Heart left ventricle (tissue), 13 donors: ENCODE data around the gene CDH13.

Experiments
- CTCF ChIP-seq, 12 donors: fragments of 200-600 bp; sonication (generic) in 4 of 12; IDR thresholded peaks; one replicate each; pipeline versions ENCODE4 v1.5.0 to v1.8.0; 2018 to 2022; ENCODE audit warnings: antibody characterized with exemption in 12 of 12, mild to moderate bottlenecking in 5 of 12
- POLR2A ChIP-seq, 2 donors: fragments of 450-650 bp; IDR thresholded peaks; one replicate each; pipeline ENCODE4 v1.6.1; 2017; ENCODE audit warnings: antibody characterized with exemption in 2 of 2, mild to moderate bottlenecking in 2 of 2, moderate library complexity in 2 of 2
- donor health status: ischemic (EF 13 %, LVEDD 7.1; RV severe dilation, severe dysfunction).
- donor health status: DM: no; HTN: yes; CAD: no.
- donor health status: DM: no; HTN: no; CAD: no.
- donor health status: ischemic (EF 25% LVEDD 6.9; RV normal size, moderate dysfunction).
- donor health status: ischemic (EF 25% LVEDD 5.7; RV mildly dilated, moderate dysfunction).
- donor health status: ischemic (EF 35%, LVEDD 5.7; RV mildly dilated, moderate dysfunction).
- donor health status: nonischemic (EF 11% LVEDD 7.7; RV severe dilation, severe dysfunction).
- donor health status: DM: yes; HTN: yes; CAD: no.
- donor health status: PGD.
- donor health status: ischemic (EF 29% LVEDD 5.4; RV normal size, mild dysfunction).
- donor health status: nonischemic (EF 23%, LVEDD 6.1; RV moderate dilation, normal function).

GRCh38 chr16:83244057-83244456 is 617.3 kb downstream of the CDH13 start:
- TF ChIP-seq CTCF (IDR thresholded peaks at IDR 0.05) (no peak), POLR2A (IDR thresholded peaks at IDR 0.05) (no peak)
